ENCODE results near the gene NCCRP1.

- no peak for TF ChIP-seq CTCF (IDR thresholded peaks at IDR 0.05)
- TF ChIP-seq POLR2A (IDR thresholded peaks at IDR 0.05), result no peak
Observed at GRCh38 chr19:39158646-39159260, 38.0 kb upstream of the NCCRP1 start.

Data from thyroid gland (tissue), 4 donors.